SK-N-SH (cell line): ENCODE results near the gene CHI3L2. TPM values are rescaled to one million over a fixed set of nuclear protein-coding genes. Genes with fewer than 3 reads are reported as not detected.

Experiments used
- CTCF ChIA-PET: fragments of 300-600, 350-600 bp; formaldehyde crosslinking; extraction: SDS; loops from one replicate; lab custom pipeline; 2021; lab: Yijun Ruan, JAX
- POLR2A ChIA-PET: fragments of 350-600 bp; sonication (Branson Sonifier 250); formaldehyde crosslinking; extraction: SDS; loops from one replicate; lab custom pipeline; 2020; ENCODE audit warnings: antibody characterized with exemption, inconsistent platforms; lab: Yijun Ruan, JAX
- DNase-seq: peaks from one replicate; pipeline ENCODE4 v3.0.0; 2012
- H2AFZ ChIP-seq: fragments of 200-600 bp; sonication (generic); 2 replicates; pipeline ENCODE4 v1.8.1; 2016; ENCODE audit warnings: antibody characterized with exemption, mild to moderate bottlenecking, low read depth
- H3F3A ChIP-seq: fragments of 200-600 bp; sonication (generic); replicated peaks from 2 replicates; pipeline ENCODE3; 2016; ENCODE audit warnings: antibody characterized with exemption, mild to moderate bottlenecking; ENCODE audit not compliant: insufficient read depth
- H3K27ac ChIP-seq, 2 experiments: fragments of 200-500 bp in 1 of 2; fragments of 200-600 bp in 1 of 2; sonication (Bioruptor generic) in 1 of 2; sonication (generic), shearing (Covaris generic) in 1 of 2; 2 replicates each; pipeline versions ENCODE4 v1.5.1 to v1.6.1; 2014 to 2016; ENCODE audit warnings: low read depth in 2 of 2, inconsistent platforms in 1 of 2, low read length in 1 of 2, mild to moderate bottlenecking in 1 of 2, mixed read lengths in 1 of 2
- H3K27me3 ChIP-seq: fragments of 200-600 bp; sonication (generic), shearing (Covaris generic); 2 replicates; pipeline ENCODE4 v1.6.1; 2016; ENCODE audit warnings: mixed run types; ENCODE audit not compliant: insufficient read depth
- H3K36me3 ChIP-seq, 2 experiments: fragments of 200-500 bp in 1 of 2; fragments of 200-600 bp in 1 of 2; sonication (Bioruptor generic) in 1 of 2; sonication (generic) in 1 of 2; replicated peaks in 1 of 2; 2 replicates each; pipeline versions ENCODE3 to v1.5.1; 2014 to 2016; ENCODE audit warnings: low read length in 1 of 2, mild to moderate bottlenecking in 1 of 2; ENCODE audit not compliant: insufficient read depth in 2 of 2, control insufficient read depth in 1 of 2
- H3K4me1 ChIP-seq, 2 experiments: fragments of 200-500 bp in 1 of 2; fragments of 200-600 bp in 1 of 2; sonication (Bioruptor generic) in 1 of 2; sonication (generic), shearing (Covaris generic) in 1 of 2; 2 replicates each; pipeline versions ENCODE4 v1.5.1 to v1.6.1; 2014 to 2016; ENCODE audit warnings: low read depth in 1 of 2, low read length in 1 of 2, mixed run types in 1 of 2; ENCODE audit not compliant: insufficient read depth in 2 of 2, control insufficient read depth in 1 of 2
- H3K4me2 ChIP-seq: fragments of 200-600 bp; sonication (generic), shearing (Covaris generic); 2 replicates; pipeline ENCODE4 v1.6.1; 2017; ENCODE audit warnings: mixed run types
- H3K4me3 ChIP-seq, 2 experiments: fragments of 200-500 bp in 1 of 2; fragments of 200-600 bp in 1 of 2; sonication (Bioruptor generic) in 1 of 2; sonication (generic), shearing (Covaris generic) in 1 of 2; 2 replicates each; pipeline versions ENCODE4 v1.5.1 to v1.8.1; 2014 to 2016; ENCODE audit warnings: low read depth in 2 of 2, inconsistent platforms in 1 of 2, low read length in 1 of 2, mild to moderate bottlenecking in 1 of 2, mixed read lengths in 1 of 2, moderate library complexity in 1 of 2
- H3K79me2 ChIP-seq: fragments of 200-600 bp; sonication (generic); 2 replicates; pipeline ENCODE4 v1.8.1; 2017; ENCODE audit warnings: mild to moderate bottlenecking; ENCODE audit not compliant: insufficient read depth
- H3K9ac ChIP-seq: fragments of 200-600 bp; sonication (generic); 2 replicates; pipeline ENCODE4 v1.6.1; 2017; ENCODE audit warnings: mixed run types
- H3K9me2 ChIP-seq: fragments of 200-600 bp; sonication (generic); 2 replicates; pipeline ENCODE4 v1.6.1; 2017; ENCODE audit warnings: mixed run types
- H3K9me3 ChIP-seq: fragments of 200-600 bp; sonication (generic); 2 replicates; pipeline ENCODE4 v1.6.1; 2017; ENCODE audit warnings: mixed run types, mild to moderate bottlenecking, moderate library complexity
- H4K20me1 ChIP-seq: fragments of 200-600 bp; sonication (generic); 2 replicates; pipeline ENCODE4 v1.6.1; 2017; ENCODE audit warnings: mild to moderate bottlenecking, mixed run types; ENCODE audit not compliant: insufficient read depth
- CHD2 ChIP-seq: fragments of 150-350 bp; IDR thresholded peaks from 2 replicates; pipeline ENCODE4 v1.6.1; 2018; ENCODE audit warnings: low read length; ENCODE audit not compliant: partially characterized antibody
- ELF1 ChIP-seq: IDR thresholded peaks from 2 replicates; pipeline ENCODE4 v1.4.0; 2012
- EP300 ChIP-seq, 2 experiments: IDR thresholded peaks; 2 replicates each; pipeline versions ENCODE4 v1.4.0 to v1.6.1; 2012; ENCODE audit warnings: borderline replicate concordance in 1 of 2, low read depth in 1 of 2, low read length in 1 of 2
- EZH2phosphoT487 ChIP-seq: fragments of 200-600 bp; sonication (generic); IDR thresholded peaks from 2 replicates; pipeline ENCODE4 v1.6.1; 2017; ENCODE audit warnings: low read depth, mixed run types, mild to moderate bottlenecking, antibody characterized with exemption, moderate library complexity, borderline replicate concordance
- FOXJ3 ChIP-seq: sonication (generic); formaldehyde crosslinking; IDR thresholded peaks from 2 replicates; pipeline ENCODE4 v1.5.1; 2020; ENCODE audit warnings: mild to moderate bottlenecking, missing genetic modification reagents
- GABPA ChIP-seq: IDR thresholded peaks from 2 replicates; pipeline ENCODE4 v1.4.0; 2012; ENCODE audit warnings: low read depth, mild to moderate bottlenecking
- GATA2 ChIP-seq: sonication (generic); formaldehyde crosslinking; IDR thresholded peaks from 2 replicates; pipeline ENCODE4 v1.5.0; 2020; ENCODE audit warnings: mild to moderate bottlenecking, missing genetic modification reagents
- MXI1 ChIP-seq: IDR thresholded peaks from 2 replicates; pipeline ENCODE4 v1.6.1; 2012; ENCODE audit warnings: mild to moderate bottlenecking, low read depth, low read length, improper control_type of control experiment
- NFIC ChIP-seq: IDR thresholded peaks from 2 replicates; pipeline ENCODE4 v1.4.0; 2012; ENCODE audit warnings: borderline replicate concordance
- NRF1 ChIP-seq: IDR thresholded peaks from 2 replicates; pipeline ENCODE4 v1.6.1; 2012; ENCODE audit warnings: low read depth, mild to moderate bottlenecking, low read length
- RFX5 ChIP-seq: IDR thresholded peaks from 2 replicates; pipeline ENCODE4 v1.6.1; 2012; ENCODE audit warnings: mild to moderate bottlenecking, improper control_type of control experiment, low read length
- SMC3 ChIP-seq: IDR thresholded peaks from 2 replicates; pipeline ENCODE4 v1.6.1; 2012; ENCODE audit warnings: low read depth, low read length, improper control_type of control experiment
- WGBS: methylation state at CpG from one replicate; pipeline ENCODE4 v1.1.6; 2017; ENCODE audit warnings: low lambda C conversion rate; 5-methylcytosine and 5-hydroxymethylcytosine counted together
- polyA plus RNA-seq, 3 experiments: library from polyadenylated mRNA; depleted of rRNA; stranded (reverse); fragments of >200 nt; gene quantifications; 2 replicates each; pipeline ENCODE4 v1.2.3, GENCODE V29; 2012
- TF ChIP-seq, protein P1 (sequence below): IDR thresholded peaks from 2 replicates; pipeline ENCODE4 v1.4.0; 2012; ENCODE audit warnings: low read depth, borderline replicate concordance
- TF ChIP-seq, protein P2 (sequence below): IDR thresholded peaks from 2 replicates; pipeline ENCODE4 v1.4.0; 2012; ENCODE audit warnings: low read depth

The CHI3L2 gene
- polyA plus RNA-seq, 1 of the 3 experiments (the other 2 are of a cell fraction) = 0.92 TPM

DNA sequence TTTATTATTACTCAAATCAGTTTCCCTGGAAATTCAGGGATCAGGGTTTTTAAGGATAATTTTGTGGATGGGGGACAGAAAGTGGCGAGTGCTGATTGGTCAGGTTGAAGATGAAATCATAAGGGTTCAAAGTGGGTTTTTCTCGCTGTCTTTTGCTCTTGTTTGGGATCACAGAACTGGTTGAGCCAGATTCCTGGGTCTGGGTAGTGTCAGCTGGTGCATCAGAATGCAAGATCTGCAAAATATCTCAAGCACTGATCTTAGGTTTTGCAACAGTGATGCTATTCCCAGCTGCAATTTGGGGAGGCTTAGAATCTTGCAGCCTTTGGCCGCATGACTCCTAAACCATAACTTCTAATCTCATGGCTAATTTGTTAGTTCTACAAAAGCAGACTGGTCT lies 9.3 kb downstream of the CHI3L2 start (continued):
- TF ChIP-seq, protein P1, sequence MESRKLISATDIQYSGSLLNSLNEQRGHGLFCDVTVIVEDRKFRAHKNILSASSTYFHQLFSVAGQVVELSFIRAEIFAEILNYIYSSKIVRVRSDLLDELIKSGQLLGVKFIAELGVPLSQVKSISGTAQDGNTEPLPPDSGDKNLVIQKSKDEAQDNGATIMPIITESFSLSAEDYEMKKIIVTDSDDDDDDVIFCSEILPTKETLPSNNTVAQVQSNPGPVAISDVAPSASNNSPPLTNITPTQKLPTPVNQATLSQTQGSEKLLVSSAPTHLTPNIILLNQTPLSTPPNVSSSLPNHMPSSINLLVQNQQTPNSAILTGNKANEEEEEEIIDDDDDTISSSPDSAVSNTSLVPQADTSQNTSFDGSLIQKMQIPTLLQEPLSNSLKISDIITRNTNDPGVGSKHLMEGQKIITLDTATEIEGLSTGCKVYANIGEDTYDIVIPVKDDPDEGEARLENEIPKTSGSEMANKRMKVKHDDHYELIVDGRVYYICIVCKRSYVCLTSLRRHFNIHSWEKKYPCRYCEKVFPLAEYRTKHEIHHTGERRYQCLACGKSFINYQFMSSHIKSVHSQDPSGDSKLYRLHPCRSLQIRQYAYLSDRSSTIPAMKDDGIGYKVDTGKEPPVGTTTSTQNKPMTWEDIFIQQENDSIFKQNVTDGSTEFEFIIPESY = no peak
- no peak for TF ChIP-seq SMC3
- no peak for TF ChIP-seq GABPA
- TF ChIP-seq GATA2 (CRISPR knock-in tag) = no peak
- no peak for TF ChIP-seq EZH2phosphoT487

DNA sequence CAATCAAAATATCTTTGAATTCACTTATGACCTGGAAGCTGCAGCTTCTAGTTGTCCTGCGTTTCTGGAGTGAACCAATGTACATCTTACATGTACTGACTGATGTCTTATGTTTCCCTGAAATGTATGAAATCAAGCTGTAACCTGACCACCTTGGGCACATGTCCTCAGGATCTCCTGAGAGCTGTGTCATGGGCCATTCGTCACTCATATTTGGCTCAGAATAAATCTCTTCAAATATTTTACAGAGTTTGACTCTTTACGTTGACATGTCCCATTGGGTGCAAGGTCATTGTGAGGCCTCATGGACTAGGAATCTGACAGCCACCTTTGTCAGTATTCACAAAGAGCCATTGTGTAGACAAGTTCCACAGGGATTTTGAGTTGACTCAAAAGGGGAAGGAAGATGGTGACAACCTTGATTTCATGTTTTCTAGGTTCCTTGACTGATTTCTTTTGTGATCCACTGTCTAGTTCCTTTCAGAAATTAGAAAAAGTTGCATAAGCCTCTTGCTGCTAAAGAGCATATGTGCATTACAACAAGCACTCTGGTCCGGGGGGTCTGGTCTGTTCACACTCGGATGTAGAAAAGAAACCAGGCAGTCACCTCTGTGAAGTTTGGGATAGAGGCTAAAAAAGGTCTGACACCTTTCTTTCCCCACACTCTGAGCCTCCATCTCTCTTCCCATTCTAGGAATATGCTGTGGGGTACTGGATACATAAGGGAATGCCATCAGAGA lies 10.7 kb downstream of the CHI3L2 start:
- 33% methylated on average over 5 of the region's 5 CpGs for WGBS
- CTCF ChIA-PET = no interaction called here
- no peaks in the 10 kb centered on the region for H3K9me3 ChIP-seq
- no peaks in the 10 kb centered on the region for H3K36me3 ChIP-seq
- TF ChIP-seq MXI1 (no peak), CHD2 (no peak), RFX5 (no peak), ELF1 (no peak), SMC3 (no peak), FOXJ3 (CRISPR knock-in tag) (no peak), NRF1 (no peak), NFIC (no peak)
- TF ChIP-seq, protein P2, sequence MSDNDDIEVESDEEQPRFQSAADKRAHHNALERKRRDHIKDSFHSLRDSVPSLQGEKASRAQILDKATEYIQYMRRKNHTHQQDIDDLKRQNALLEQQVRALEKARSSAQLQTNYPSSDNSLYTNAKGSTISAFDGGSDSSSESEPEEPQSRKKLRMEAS = no peak
- H3K27me3 ChIP-seq = no peaks in the 10 kb centered on the region
- peaks cover 8% of the 10 kb centered on the region for H3F3A ChIP-seq
- H3K9me2 ChIP-seq = no peaks in the 10 kb centered on the region
- peaks cover 0 to 23% of the 10 kb centered on the region in 2 experiments; a peak in 2 of 4 replicates for H3K4me1 ChIP-seq
- no peaks in the 10 kb centered on the region for H4K20me1 ChIP-seq
- H3K79me2 ChIP-seq = no peaks in the 10 kb centered on the region
- no peak overlapping the region for H3K4me3 ChIP-seq
- DNase-seq = no peak
- no peak overlapping the region for H3K4me2 ChIP-seq
- POLR2A ChIA-PET = no interaction called here
- no peak overlapping the region for H3K9ac ChIP-seq
- no peak overlapping the region for H2AFZ ChIP-seq
- no peak overlapping the region for H3K27ac ChIP-seq

DNA sequence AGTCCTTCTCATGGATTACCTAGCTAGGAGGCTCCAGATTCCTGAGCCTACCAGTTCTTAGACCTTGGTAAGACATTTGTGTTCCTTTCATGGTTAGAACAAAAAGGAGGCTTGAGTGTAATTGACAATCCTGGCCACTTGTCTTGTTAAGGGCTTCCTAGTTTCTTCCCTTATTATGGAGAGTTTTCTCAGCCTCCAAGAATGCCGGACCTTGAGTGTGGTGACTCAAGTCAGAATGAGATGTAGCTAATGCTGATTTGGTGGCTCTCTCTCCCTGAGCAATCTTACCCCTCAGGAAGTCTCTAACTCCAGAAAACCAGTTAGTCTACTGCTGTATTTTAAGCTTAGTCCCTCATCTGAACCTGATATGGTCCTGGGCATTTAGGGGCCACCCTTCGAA lies 14.3 kb downstream of the CHI3L2 start:
- Histone ChIP-seq H3K36me3 (no peaks in the 10 kb centered on the region), H3K9ac (no peak overlapping the region), H4K20me1 (no peaks in the 10 kb centered on the region), H3K79me2 (no peaks in the 10 kb centered on the region), H3F3A (no peaks in the 10 kb centered on the region), H3K27ac (no peak overlapping the region), H3K4me2 (no peak overlapping the region), H3K4me1 (0 out of 4 replicates have a peak, but pooled peaks cover 0 to 4% of the 10 kb centered on the region in 2 experiments), H3K9me2 (no peaks in the 10 kb centered on the region), H3K27me3 (no peaks in the 10 kb centered on the region), H2AFZ (no peak overlapping the region), H3K9me3 (no peaks in the 10 kb centered on the region), H3K4me3 (no peak overlapping the region)
- ChIA-PET CTCF (interaction anchor here (0.8 kb wide), 1 partner anchor 45 kb away, joined by 3 read pairs; no protein-coding TSS in a partner anchor), POLR2A (no interaction called here)
- 15% methylated on average over 2 of the region's 2 CpGs for WGBS
- no peak for DNase-seq
- TF ChIP-seq EP300 (IDR thresholded peaks at IDR 0.05; ENCODE audit: borderline replicate concordance in 1 of 2, low read depth in 1 of 2, low read length in 1 of 2) = no peak
